GM12878 (cell line): ENCODE results near the gene CNIH1. TPM values are rescaled to one million over a fixed set of nuclear protein-coding genes. Genes with fewer than 3 reads are reported as not detected.
A peak's percentile ranks its signal among the peaks of the same experiment; 100 is the strongest.

ENCODE experiments used
- ATF7 ChIP-seq: fragments of 450-650 bp; IDR thresholded peaks from 2 replicates; pipeline ENCODE4 v1.6.1; 2016; ENCODE audit warnings: low read depth, mild to moderate bottlenecking
- CBX5 ChIP-seq: sonication (generic); IDR thresholded peaks from 2 replicates; pipeline ENCODE4 v1.6.1; 2016; ENCODE audit warnings: low read depth, moderate library complexity, mild to moderate bottlenecking, inconsistent platforms
- CEBPZ ChIP-seq: fragments of 150-350 bp; IDR thresholded peaks from 2 replicates; pipeline ENCODE4 v1.6.1; 2016; ENCODE audit warnings: low read depth, low read length
- CREM ChIP-seq: IDR thresholded peaks from 2 replicates; pipeline ENCODE4 v1.6.1; 2014; ENCODE audit warnings: antibody characterized with exemption, low read depth
- GATAD2B ChIP-seq: fragments of 450-650 bp; conservative IDR thresholded peaks from 2 replicates; pipeline ENCODE4 v1.6.1; 2017; ENCODE audit warnings: low read depth, mild to moderate bottlenecking, moderate library complexity
- PRDM15 ChIP-seq: fragments of 450-650 bp; formaldehyde crosslinking; IDR thresholded peaks from 2 replicates; pipeline ENCODE4 v1.4.0; 2020; ENCODE audit warnings: mild to moderate bottlenecking, moderate library complexity
- RB1 ChIP-seq: fragments of 450-650 bp; formaldehyde crosslinking; IDR thresholded peaks from 2 replicates; pipeline ENCODE4 v1.6.1; 2017; ENCODE audit warnings: mild to moderate bottlenecking, borderline replicate concordance
- SP1 ChIP-seq: IDR thresholded peaks from one replicate; pipeline ENCODE4 v1.6.1; 2011; ENCODE audit warnings: low read depth, low read length
- STAT3 ChIP-seq: IDR thresholded peaks from 2 replicates; pipeline ENCODE4 v1.6.1; 2011; ENCODE audit warnings: low read depth, low read length, improper control_type of control experiment
- TCF7 ChIP-seq: IDR thresholded peaks from 2 replicates; pipeline ENCODE4 v1.6.1; 2014; ENCODE audit warnings: antibody characterized with exemption, borderline replicate concordance
- ZNF24 ChIP-seq: fragments of 450-650 bp; IDR thresholded peaks from 2 replicates; pipeline ENCODE4 v1.6.1; 2017; ENCODE audit warnings: antibody characterized with exemption, mild to moderate bottlenecking
- ZNF687 ChIP-seq: fragments of 450-650 bp; IDR thresholded peaks from 2 replicates; pipeline ENCODE4 v1.6.1; 2017; ENCODE audit warnings: mild to moderate bottlenecking, moderate library complexity
- polyA plus RNA-seq, 11 experiments: library from polyadenylated mRNA; depleted of rRNA in 4 of 11; unstranded in 6 of 11; stranded (reverse) in 5 of 11; fragments of >200 nt; fragmentation: Nextera tagmentation in 4 of 11; fragmentation: Illumina TruSeq in 1 of 11; extraction: Ambion mirVana in 4 of 11; extraction: Trizol in 1 of 11; gene quantifications; 1 replicate in 1 of 11; 2 replicates in 10 of 11; pipeline versions ENCODE4 v1.2.1 to v1.2.3, GENCODE V29; 2011 to 2016; ENCODE audit warnings: inconsistent platforms in 2 of 11, missing spikeins in 2 of 11, low read depth in 1 of 11
- total RNA-seq, 4 experiments: library from RNA; depleted of rRNA in 3 of 4; stranded (reverse); fragments of >200 nt in 3 of 4; fragmentation: Illumina TruSeq in 1 of 4; extraction: Trizol in 1 of 4; gene quantifications; 2 replicates each; pipeline versions ENCODE4 v1.2.1 to v1.2.3, GENCODE V29; 2013 to 2021
- TF ChIP-seq, protein P1 (sequence below): fragments of 450-650 bp; IDR thresholded peaks from 2 replicates; pipeline ENCODE4 v1.6.1; 2017; ENCODE audit warnings: mild to moderate bottlenecking, moderate library complexity

The CNIH1 gene
- total and polyA plus RNA-seq, 10 of the 15 experiments (the other 5 are each of a cell fraction or from before 2014, with no cell fraction given), result 48.9 to 274 (median 110) TPM

DNA sequence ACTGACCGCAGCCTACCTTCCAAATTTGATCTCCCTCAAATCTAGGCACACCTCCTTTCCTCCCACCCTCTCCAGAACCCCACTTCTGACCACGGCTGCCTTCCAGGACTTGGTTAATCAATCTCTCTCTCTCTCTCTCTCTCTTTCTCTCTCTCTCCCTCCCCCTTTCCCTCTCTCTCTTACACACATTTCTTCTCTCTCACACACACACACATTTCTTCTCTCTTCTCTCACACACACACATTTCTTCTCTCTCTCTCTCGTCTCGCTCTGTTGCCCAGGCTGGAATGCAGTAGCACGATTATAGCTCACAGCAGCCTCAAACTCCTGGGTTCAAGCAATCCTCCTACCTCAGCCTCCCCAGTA, 48.1 kb upstream of the CNIH1 start (continued):
- TF ChIP-seq CREM (no peak), CEBPZ (no peak), CBX5 (no peak), ZNF687 (no peak), STAT3 (no peak), RB1 (no peak), PRDM15 (CRISPR knock-in tag) (no peak), ATF7 (peak; percentile 51; the same call in 1 of the 2 replicates), ZNF24 (no peak), GATAD2B (no peak), TCF7 (no peak), SP1 (no peak)
- TF ChIP-seq, protein P1, sequence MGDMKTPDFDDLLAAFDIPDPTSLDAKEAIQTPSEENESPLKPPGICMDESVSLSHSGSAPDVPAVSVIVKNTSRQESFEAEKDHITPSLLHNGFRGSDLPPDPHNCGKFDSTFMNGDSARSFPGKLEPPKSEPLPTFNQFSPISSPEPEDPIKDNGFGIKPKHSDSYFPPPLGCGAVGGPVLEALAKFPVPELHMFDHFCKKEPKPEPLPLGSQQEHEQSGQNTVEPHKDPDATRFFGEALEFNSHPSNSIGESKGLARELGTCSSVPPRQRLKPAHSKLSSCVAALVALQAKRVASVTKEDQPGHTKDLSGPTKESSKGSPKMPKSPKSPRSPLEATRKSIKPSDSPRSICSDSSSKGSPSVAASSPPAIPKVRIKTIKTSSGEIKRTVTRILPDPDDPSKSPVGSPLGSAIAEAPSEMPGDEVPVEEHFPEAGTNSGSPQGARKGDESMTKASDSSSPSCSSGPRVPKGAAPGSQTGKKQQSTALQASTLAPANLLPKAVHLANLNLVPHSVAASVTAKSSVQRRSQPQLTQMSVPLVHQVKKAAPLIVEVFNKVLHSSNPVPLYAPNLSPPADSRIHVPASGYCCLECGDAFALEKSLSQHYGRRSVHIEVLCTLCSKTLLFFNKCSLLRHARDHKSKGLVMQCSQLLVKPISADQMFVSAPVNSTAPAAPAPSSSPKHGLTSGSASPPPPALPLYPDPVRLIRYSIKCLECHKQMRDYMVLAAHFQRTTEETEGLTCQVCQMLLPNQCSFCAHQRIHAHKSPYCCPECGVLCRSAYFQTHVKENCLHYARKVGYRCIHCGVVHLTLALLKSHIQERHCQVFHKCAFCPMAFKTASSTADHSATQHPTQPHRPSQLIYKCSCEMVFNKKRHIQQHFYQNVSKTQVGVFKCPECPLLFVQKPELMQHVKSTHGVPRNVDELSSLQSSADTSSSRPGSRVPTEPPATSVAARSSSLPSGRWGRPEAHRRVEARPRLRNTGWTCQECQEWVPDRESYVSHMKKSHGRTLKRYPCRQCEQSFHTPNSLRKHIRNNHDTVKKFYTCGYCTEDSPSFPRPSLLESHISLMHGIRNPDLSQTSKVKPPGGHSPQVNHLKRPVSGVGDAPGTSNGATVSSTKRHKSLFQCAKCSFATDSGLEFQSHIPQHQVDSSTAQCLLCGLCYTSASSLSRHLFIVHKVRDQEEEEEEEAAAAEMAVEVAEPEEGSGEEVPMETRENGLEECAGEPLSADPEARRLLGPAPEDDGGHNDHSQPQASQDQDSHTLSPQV, result no peak
